DOHH2 (cell line): ENCODE measurements around the gene ITPKB.

Experiments
- H3F3A ChIP-seq: fragments of 200-600 bp; sonication (generic), shearing (Covaris generic); 2 replicates; pipeline ENCODE4 v1.6.0; 2016; ENCODE audit warnings: antibody characterized with exemption, mild to moderate bottlenecking; ENCODE audit not compliant: control insufficient read depth, insufficient read depth
- H3K27ac ChIP-seq: fragments of 200-600 bp; sonication (generic); 2 replicates; pipeline ENCODE4 v1.5.1; 2014; ENCODE audit warnings: low read depth, mild to moderate bottlenecking, low read length, moderate library complexity
- H3K27me3 ChIP-seq: fragments of 200-600 bp; sonication (generic); 2 replicates; pipeline ENCODE4 v1.6.1; 2014; ENCODE audit warnings: mild to moderate bottlenecking, low read length, mixed read lengths; ENCODE audit not compliant: control insufficient read depth
- H3K36me3 ChIP-seq: fragments of 200-600 bp; sonication (generic); 2 replicates; pipeline ENCODE4 v1.6.1; 2014; ENCODE audit warnings: mild to moderate bottlenecking, low read length, moderate library complexity, mixed read lengths; ENCODE audit not compliant: control insufficient read depth
- H3K4me1 ChIP-seq: fragments of 200-600 bp; sonication (generic); 2 replicates; pipeline ENCODE4 v1.6.1; 2014; ENCODE audit warnings: mild to moderate bottlenecking, low read length, mixed read lengths; ENCODE audit not compliant: control insufficient read depth
- H3K4me2 ChIP-seq: fragments of 200-600 bp; sonication (generic); 2 replicates; pipeline ENCODE4 v1.6.0; 2014; ENCODE audit warnings: mild to moderate bottlenecking, low read length, moderate library complexity
- H3K4me3 ChIP-seq: fragments of 200-600 bp; sonication (generic); 2 replicates; pipeline ENCODE4 v1.5.1; 2014; ENCODE audit warnings: mild to moderate bottlenecking, low read length, mixed read lengths
- H3K79me2 ChIP-seq: fragments of 200-600 bp; sonication (generic); 2 replicates; pipeline ENCODE4 v1.6.1; 2014; ENCODE audit warnings: mild to moderate bottlenecking, low read length, mixed read lengths; ENCODE audit not compliant: control insufficient read depth
- H3K9me2 ChIP-seq: fragments of 200-600 bp; sonication (generic); replicated peaks from 2 replicates; pipeline ENCODE4 v1.6.1; 2014; ENCODE audit warnings: mild to moderate bottlenecking, low read length, mixed read lengths; ENCODE audit not compliant: control insufficient read depth
- H3K9me3 ChIP-seq: fragments of 200-600 bp; sonication (generic); 2 replicates; pipeline ENCODE4 v1.6.1; 2014; ENCODE audit warnings: antibody characterized with exemption, low read length, mixed read lengths; ENCODE audit not compliant: control insufficient read depth, insufficient read depth
- H4K20me1 ChIP-seq: fragments of 200-600 bp; sonication (generic); 2 replicates; pipeline ENCODE4 v1.6.0; 2014; ENCODE audit warnings: low read depth, mild to moderate bottlenecking, antibody characterized with exemption, low read length, moderate library complexity; ENCODE audit not compliant: control insufficient read depth, insufficient read depth
- EZH2phosphoT487 ChIP-seq: fragments of 200-600 bp; sonication (generic); IDR thresholded peaks from 2 replicates; pipeline ENCODE4 v1.6.1; 2017; ENCODE audit warnings: borderline replicate concordance, mild to moderate bottlenecking, antibody characterized with exemption, low read length, moderate library complexity, mixed read lengths
- TF ChIP-seq, protein P1 (sequence below): fragments of 200-600 bp; sonication (generic); IDR thresholded peaks from one replicate; pipeline ENCODE4 v1.5.1; 2014; ENCODE audit warnings: antibody characterized with exemption, mild to moderate bottlenecking, low read depth, low read length; ENCODE audit not compliant: poor library complexity, severe bottlenecking

ITPKB gene

DNA sequence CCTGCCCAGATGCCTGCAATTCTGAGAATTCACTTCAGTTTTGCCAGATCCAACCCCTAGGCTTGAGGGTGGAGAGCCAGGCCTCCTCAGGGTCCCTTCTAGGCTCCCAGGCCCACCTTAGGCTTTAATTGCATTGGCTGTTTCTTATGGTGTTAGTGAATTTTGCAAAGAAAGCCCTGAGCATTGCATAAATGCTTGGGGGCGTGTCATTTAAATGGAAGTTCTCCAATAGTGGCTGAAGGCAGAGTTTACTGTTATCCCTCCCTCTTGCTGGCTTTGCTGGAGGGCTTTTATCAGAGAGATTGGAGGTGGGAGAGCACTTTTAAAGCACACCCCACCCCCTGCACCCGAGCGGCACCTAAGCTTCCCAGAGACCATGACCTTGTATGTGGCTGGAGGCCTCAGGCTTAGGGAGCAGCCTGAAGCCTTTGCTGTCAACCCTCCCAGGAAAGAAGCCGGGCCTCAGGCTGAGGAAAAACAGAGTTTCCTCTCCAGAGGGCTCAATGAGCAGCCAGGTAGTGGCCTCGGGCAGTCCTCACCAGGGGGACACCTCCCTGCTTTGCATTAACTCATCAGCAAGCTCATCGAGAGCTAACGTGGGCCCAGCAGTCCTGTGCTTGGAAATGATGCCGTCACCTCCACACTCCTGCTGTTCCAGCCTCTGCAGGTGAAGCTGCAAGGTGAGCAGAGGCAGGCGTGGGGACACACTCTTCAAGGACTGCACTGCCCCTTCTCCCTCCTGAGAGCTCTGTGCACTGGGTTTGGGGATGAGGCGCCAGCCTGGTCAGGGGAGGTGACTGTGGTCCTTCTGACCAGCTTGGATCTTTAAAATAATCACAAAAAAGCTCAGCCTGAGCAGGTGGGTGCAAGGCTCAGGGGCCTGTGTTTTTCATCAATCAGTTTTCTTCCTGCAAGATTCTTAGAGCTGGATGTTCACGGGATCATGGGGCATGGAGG lies 132.5 kb downstream of the ITPKB start:
- Histone ChIP-seq H3K9me3 (no peaks in the 10 kb centered on the region), H4K20me1 (0 out of 2 replicates have a peak, but pooled peaks cover 2% of the 10 kb centered on the region), H3K4me2 (no peak overlapping the region), H3K4me3 (no peak overlapping the region), H3K36me3 (no peaks in the 10 kb centered on the region), H3F3A (no peaks in the 10 kb centered on the region), H3K27me3 (peaks cover 10% of the 10 kb centered on the region), H3K4me1 (peaks cover 4% of the 10 kb centered on the region; the same call in 1 of the 2 replicates), H3K27ac (no peak overlapping the region), H3K79me2 (no peaks in the 10 kb centered on the region), H3K9me2 (no peaks in the 10 kb centered on the region)
- TF ChIP-seq EZH2phosphoT487: no peak

DNA sequence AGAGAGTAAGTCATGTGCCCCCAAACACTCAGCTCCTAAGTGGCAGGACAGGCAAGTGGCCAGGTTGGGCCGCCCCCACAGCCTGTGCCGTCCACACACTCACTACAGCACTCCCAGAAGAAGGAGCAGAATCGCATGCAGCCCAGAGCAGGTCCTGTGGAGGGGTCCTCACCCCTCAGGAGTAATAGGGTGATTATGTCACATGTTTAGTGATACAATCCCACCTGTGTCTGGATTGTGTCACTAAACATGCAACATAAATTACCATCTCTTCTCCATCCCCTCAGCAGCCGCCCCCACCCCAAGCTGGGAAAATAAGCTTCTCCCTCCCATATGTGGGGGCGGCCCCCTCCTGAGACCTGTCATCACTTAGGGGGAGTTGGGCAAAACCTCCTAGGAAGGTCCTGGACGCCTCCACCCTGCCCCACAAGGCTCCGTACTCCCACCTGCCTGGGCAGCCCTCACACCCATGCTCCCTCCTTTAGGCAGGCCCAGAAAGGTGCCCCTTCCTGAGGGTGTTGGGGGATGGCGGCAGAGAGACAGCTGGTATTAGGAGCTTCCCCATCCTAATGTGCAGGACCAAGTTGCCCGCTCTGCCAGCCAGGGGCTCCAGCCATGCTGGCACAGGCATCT lies 133.6 kb downstream of the ITPKB start:
- Histone ChIP-seq H3F3A (no peaks in the 10 kb centered on the region), H3K9me3 (no peaks in the 10 kb centered on the region), H3K27me3 (peaks cover 10% of the 10 kb centered on the region), H4K20me1 (0 out of 2 replicates have a peak, but pooled peaks cover 2% of the 10 kb centered on the region), H3K27ac (no peak overlapping the region), H3K4me1 (peaks cover 4% of the 10 kb centered on the region; the same call in 1 of the 2 replicates), H3K4me2 (no peak overlapping the region), H3K79me2 (no peaks in the 10 kb centered on the region), H3K4me3 (no peak overlapping the region), H3K36me3 (no peaks in the 10 kb centered on the region), H3K9me2 (no peaks in the 10 kb centered on the region)
- TF ChIP-seq EZH2phosphoT487: no peak
- TF ChIP-seq, protein P1, sequence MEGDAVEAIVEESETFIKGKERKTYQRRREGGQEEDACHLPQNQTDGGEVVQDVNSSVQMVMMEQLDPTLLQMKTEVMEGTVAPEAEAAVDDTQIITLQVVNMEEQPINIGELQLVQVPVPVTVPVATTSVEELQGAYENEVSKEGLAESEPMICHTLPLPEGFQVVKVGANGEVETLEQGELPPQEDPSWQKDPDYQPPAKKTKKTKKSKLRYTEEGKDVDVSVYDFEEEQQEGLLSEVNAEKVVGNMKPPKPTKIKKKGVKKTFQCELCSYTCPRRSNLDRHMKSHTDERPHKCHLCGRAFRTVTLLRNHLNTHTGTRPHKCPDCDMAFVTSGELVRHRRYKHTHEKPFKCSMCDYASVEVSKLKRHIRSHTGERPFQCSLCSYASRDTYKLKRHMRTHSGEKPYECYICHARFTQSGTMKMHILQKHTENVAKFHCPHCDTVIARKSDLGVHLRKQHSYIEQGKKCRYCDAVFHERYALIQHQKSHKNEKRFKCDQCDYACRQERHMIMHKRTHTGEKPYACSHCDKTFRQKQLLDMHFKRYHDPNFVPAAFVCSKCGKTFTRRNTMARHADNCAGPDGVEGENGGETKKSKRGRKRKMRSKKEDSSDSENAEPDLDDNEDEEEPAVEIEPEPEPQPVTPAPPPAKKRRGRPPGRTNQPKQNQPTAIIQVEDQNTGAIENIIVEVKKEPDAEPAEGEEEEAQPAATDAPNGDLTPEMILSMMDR: no peak

DNA sequence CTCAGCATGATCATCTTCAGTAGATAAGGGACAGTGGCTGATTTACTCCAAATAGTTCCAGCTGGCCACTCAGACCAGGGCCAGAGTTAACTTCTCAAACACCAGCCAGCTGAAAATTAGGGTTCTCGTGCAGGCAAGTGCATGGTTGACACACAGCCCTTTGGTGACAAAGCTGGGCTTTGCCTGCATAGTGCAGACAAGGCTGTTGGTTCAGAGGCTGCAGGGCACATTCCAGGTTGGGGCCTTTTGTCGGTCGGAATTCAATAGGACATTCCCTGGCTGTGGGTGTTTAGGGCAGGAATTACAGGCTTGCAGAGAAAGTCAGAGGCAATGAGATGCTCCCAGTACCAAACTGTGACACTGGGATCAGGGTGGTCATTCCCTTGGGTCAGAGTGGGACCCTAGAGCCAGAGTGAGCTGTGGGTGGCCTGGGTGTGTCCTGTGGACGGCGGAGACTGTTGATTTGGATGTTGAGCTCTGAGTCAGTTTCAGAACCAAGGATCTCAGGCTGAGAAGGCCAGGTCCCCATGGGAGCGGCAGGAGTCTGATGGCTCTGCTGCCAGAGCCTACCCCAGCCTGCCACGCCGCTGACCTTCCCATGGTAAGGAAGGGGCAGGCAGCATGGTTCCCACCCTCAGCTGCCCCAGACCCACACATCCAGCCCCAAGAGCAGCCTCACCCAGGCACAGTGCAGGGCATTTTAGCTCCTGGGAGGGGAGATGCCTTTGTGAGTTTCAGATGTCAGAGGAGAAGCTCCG lies 134.3 kb downstream of the ITPKB start:
- Histone ChIP-seq H3K36me3 (no peaks in the 10 kb centered on the region), H3K9me2 (no peaks in the 10 kb centered on the region), H3F3A (no peaks in the 10 kb centered on the region), H3K4me2 (no peak overlapping the region), H3K4me1 (peaks cover 4% of the 10 kb centered on the region; the same call in 1 of the 2 replicates), H3K4me3 (no peak overlapping the region), H3K27ac (no peak overlapping the region), H3K9me3 (no peaks in the 10 kb centered on the region), H4K20me1 (0 out of 2 replicates have a peak, but pooled peaks cover 2% of the 10 kb centered on the region), H3K79me2 (no peaks in the 10 kb centered on the region), H3K27me3 (peaks cover 8% of the 10 kb centered on the region)
- TF ChIP-seq, protein P1: no peak
- no peak for TF ChIP-seq EZH2phosphoT487
